HG02798 (cell line): ENCODE results near the gene CD47.

ENCODE experiments used
- ATAC-seq: cut with Tn5 transposase; IDR thresholded peaks from one replicate; pipeline ENCODE4 v1.9.1; 2021; ENCODE audit warnings: mild to moderate bottlenecking; ENCODE audit not compliant: unreplicated experiment, poor library complexity

Gene CD47

DNA sequence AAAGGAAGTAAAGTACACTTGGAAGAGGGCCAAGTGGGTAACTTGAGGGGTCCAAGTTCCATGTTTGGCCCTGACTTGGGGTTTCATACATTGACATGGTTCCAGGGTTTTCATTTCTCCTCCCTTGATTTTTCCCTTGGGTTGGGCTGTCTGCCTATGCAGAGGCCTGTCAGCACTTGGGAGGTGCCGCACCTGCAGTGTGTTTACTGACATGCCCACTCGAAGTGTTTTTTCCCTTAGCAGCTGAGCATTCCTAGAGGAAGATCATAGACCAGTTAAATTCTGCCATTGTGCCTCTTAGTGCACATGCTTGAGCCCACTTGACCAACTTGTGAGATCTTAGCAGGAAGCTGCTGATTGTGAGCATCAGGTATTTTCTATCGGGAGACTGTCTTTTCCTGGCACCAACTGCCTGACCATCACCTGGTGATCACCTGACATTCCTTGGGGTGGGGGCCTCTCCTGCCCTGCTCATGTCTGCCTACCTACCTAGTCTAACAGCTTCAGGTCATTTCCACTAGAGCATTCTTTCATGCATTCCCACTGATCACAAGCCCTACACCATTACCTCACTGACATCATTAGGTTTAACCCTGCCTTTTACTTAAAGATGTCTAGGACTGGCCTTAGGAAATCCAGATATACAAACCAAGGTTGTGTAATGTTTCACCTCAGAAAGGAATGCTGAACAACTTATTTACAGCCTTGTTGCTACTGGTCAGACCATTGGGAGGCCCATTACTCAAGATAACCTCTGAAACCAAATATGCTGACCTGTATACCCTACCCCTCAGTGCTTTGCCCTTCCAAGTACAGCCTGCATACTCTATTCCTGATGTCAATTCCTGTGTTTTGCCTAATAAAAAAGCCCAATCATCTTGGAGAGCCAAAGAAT lies 68.3 kb downstream of the CD47 start:
- no peak for ATAC-seq

- ATAC-seq = no peak
Measured at GRCh38 chr3:108021533-108021932, 69.3 kb downstream of the CD47 start.

DNA sequence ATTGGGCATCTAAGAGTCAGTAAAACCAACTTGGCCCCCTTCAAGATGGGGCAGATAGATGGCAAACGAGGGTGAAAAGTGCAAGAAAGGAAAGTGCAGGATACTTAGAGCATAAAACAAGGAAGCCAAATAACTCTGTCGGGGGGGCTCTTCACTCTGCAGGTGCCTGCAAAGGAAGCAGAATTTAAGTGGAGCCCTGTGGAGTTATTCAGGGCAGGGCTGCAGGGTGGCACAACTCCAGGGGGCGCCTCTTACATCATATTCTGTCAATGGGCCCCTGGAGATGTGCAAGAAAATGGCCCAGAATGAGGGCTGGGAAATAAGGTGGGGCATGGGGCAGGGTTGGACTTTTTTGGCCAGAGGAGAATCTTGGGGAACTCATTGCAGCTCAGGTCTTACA lies 69.7 kb downstream of the CD47 start:
- no peak for ATAC-seq

GRCh38 chr3:108018552-108018951 lies 72.3 kb downstream of the CD47 start:
- no peak for ATAC-seq

- ATAC-seq = no peak
Measured at GRCh38 chr3:108017587-108017986, 73.2 kb downstream of the CD47 start.

DNA sequence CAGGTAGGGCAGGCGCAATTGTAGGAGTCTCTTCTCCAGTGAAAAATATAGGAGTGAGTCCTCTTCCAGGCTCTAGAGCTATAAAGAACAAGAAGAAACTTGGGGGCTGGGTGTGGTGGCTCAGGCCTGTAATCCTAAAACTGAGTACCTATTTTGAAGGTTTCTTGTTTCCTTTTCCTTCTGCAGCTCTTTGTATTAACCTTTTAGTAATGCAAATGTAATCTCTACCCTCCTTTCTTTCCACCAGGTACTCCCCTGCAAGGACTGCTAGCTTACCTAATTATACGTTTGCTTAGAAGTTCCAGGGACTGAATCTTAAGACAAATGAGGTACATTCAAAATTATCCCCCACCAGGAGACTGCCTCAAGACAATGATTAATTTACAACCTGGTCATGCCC lies 75.9 kb downstream of the CD47 start:
- ATAC-seq = no peak

DNA sequence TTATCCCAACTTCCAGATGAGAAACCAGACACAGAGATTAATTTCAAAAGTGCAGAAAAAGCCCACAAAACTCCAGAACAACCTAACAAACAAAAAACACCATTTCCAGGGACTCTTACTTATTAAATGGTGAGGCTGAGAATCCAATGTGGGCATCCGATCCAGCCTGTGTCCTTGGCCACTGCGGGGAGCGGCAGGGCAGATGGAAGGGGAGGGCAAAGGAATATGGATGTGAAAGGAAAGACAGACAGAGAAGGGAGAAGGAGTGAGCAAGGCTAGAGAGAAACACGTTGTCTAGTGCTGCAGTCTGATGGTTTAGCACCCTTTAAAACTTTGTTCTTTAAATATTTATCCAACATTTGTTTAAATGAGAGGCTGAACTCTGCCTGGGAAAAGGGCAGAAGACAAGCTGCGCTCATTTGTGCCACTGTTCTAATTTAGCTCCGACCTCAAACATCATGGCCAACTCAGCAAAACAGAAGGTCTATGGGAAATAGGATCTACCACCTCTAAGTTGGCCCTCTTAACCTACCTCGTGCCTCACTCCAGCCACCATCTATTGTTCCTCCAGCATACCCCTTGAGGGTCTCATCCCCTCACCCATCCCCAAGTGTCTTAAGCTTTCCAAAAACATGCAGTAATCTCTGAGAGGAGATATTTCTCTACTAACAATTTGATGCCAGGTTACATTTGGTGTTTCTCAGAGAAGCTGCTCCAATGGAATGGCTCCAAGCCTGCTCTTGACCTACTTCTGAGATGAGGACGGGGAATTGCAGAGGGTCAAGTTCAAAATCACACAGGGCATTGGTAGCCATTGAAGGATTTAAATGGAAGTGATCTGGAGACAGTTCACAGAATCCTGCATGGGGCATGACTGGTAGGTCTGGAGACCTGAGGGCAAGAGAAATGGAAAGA lies 77.4 kb downstream of the CD47 start:
- no peak for ATAC-seq

- ATAC-seq = no peak
Measured at GRCh38 chr3:108012304-108012703, 78.5 kb downstream of the CD47 start.

GRCh38 chr3:108011616-108012015 lies 79.2 kb downstream of the CD47 start:
- no peak for ATAC-seq

DNA sequence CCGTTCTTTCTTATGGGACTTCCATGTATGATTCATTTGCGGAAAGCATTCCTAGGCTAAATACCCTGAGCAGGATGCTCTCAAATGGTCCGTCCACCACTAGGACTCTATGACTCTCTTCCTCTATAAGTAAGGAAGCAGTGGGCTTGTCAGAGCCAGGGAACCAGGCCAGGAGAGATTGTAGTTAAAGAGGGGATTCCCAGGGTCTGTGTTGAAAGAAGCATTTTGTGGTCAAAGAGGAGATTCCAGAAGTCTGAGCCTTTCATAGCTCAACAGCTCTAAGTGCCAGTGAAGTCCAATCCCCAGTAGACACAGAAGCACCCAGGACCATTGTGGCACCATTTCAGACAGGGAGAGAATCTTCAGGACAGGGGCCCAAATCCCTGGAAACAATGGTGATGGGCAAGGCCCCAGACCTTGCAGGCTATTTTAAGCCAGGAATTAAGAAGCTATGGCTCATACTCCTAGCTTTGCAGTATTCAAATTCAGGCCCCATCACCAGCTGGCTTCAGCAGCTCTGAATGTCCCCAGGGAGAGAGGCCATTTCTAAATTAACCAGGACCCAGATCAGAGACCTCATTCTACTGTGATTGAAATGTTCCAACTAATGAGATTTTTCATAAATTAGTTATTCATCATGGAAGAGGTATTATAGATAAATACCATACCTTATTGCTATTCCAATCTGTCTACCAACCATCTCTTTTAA lies 81.7 kb downstream of the CD47 start:
- ATAC-seq = no peak

DNA sequence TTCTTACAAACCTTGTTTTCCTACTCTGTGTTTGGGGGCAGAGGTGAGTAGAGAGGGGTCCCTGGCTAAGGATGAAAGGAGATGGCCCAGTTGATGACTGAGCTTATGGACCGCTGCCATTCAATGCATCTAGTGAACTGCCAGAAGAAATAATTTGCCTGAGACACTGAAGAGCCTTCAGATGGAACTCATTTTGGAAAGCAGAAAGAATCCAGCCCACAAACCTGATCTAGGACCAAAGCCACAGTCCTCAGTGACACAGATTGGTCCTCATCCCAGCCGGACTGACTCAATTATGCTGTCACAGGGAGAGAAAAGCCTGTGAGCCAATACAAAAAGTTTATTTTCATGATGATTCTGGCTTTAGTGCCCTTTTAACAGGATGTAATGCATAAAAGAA lies 82.7 kb downstream of the CD47 start:
- ATAC-seq = no peak

- no peak for ATAC-seq
Measured at GRCh38 chr3:108006881-108007331, 83.9 kb downstream of the CD47 start.

DNA sequence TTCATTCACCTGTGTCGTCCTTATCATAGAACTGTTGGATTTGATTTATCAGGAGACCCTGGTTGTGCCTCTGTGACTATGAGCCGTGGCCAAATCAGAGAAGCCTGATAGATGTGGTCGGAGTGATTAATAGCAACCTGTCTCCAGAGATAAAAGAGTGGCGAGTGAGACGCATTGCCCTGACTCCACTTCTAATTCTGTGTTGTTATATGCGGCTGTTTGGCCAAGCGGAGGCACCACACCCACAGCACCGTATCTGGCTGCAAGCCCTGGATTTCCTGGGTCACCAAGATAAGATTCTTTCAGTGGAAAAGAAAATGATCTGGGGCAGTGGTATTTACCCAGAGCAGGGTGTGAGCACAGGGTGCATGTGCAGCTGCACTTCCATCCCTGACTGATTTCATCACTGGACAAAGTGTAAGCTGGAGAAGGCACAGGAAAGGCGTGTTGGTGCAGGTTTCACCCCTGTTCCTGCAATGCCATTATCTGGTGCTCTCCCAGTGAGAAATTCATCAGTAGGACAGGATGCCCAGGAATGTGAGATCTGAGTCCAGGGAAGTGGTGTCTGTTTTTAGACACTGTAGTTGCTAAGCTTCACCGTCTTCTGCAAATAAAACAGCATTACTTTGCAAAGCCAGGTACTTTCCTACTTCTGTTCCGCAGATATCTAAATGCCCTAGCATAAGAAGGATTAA lies 84.6 kb downstream of the CD47 start:
- no peak for ATAC-seq

GRCh38 chr3:108004647-108005046 lies 86.2 kb downstream of the CD47 start:
- ATAC-seq = no peak

DNA sequence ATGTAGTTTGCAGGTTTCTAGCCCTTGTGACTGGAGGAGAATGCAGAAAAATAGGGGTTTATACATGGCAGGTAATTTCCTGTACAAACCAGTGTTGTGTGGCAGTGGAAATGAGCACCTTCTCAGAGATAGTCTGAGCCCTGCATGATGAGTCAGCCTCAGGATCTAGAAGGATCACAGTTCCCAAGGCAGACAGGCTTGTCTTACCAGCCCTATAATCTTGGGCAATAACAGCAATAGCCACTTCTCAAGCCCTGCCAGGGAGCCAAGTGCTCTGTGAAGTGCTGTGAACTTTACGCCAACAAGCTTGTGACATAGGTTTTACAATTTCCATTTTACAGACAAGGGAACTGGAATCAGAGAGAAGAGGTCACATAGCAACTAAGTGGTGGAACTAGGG lies 89.4 kb downstream of the CD47 start:
- ATAC-seq = no peak

DNA sequence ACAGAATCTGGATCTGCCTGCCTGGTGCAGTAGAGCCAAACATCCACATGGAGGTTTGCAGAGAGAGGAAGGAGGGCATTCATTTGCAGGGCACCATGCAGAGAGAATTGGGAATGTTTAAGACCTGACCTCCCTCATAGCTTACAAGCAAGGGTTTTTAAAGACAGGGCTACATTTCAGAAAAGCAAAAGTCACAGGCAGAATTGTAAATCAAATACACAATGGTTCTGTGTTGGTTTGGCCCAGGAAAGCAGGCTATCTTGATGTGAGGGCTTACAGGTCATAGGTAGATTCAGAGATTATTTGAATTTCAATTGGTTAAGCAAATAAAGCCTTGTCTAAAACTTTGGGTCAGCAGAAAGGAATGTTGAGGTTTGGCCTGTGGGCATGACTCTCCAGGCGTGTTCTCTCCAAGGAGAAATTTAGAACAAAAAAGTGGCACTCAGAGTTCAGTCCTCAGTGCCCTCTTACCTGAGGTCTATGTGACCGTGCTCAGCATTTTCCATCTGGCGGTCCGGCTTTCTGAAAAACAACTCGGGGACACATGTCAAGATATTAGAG lies 91.5 kb downstream of the CD47 start:
- no peak for ATAC-seq

DNA sequence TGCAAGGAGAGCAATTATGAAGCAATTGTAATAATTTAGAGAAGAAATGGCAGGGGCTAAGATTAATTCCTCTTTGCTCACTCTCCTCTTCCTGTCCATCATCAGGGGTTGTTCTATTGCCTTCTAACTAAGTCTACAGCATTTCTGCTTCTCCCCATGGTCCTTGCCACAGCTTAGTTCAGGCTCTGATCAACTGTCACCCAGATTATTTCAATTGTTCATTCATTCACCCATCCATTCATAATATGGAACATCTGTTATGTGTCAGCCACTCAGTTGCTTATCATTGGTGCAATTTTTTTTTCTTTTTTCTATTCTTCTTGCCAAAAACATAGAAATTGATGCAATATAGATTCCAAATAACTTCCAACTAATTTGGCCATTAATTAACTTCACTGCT lies 93.2 kb downstream of the CD47 start:
- no peak for ATAC-seq

DNA sequence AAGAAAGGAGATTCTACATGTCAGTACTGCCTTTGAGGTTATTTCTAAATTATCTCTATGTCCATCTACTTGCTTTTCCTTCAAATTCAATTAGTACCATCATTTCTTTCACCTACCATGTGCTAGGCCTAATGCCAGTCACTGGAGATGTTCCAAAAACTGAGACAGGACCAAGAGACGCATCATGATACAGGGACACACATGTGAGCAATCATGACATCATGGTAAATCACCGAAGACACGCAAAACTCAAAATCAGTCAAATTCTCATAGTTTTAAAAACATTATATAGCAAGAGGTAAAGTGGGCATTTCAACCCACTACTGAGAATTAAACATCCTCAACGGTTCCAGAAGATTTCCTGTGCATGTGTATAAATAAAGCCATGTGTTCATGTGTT lies 95.0 kb downstream of the CD47 start:
- ATAC-seq = no peak

GRCh38 chr3:107994956-107995715 lies 95.7 kb downstream of the CD47 start:
- no peak for ATAC-seq
